Panc1 (cell line): ENCODE results near the gene PGBD2. TPM values are rescaled to one million over a fixed set of nuclear protein-coding genes. Genes with fewer than 3 reads are reported as not detected.

Experiments
- ATAC-seq: fragments of 200-7000 bp; cut with Tn5 transposase; 2 replicates; pipeline ENCODE4 v1.9.1; 2020; ENCODE audit warnings: mild to moderate bottlenecking, moderate library complexity
- BruUV-seq: library from RNA; stranded (reverse); fragments of 400-500 nt; replicated peaks from 2 replicates; lab custom pipeline; 2021; lab: Mats Ljungman, UMichigan
- CTCF ChIA-PET: fragments of 300-600 bp; sonication (Branson Sonifier 250); formaldehyde crosslinking; loops from one replicate; lab custom pipeline; 2022; ENCODE audit warnings: antibody characterized with exemption; lab: Charles Lee
- POLR2A ChIA-PET: fragments of 300-600 bp; sonication (Branson Sonifier 250); formaldehyde crosslinking; loops from one replicate; lab custom pipeline; 2022; ENCODE audit warnings: antibody characterized with exemption; lab: Charles Lee
- DNase-seq: peaks from one replicate; pipeline ENCODE4 v3.0.0-alpha.2; 2010; ENCODE audit warnings: low read depth, low spot score
- H3K27ac ChIP-seq: 2 replicates; pipeline ENCODE4 v1.5.1; 2011; ENCODE audit warnings: mild to moderate bottlenecking, low read length, inconsistent platforms
- H3K27me3 ChIP-seq: fragments of 200-500 bp; sonication (Bioruptor generic); 2 replicates; pipeline ENCODE4 v1.6.0; 2014; ENCODE audit warnings: low read length, inconsistent platforms; ENCODE audit not compliant: control insufficient read depth, insufficient read depth
- H3K36me3 ChIP-seq: fragments of 200-500 bp; sonication (Bioruptor generic); 2 replicates; pipeline ENCODE4 v1.5.1; 2014; ENCODE audit warnings: inconsistent platforms, mild to moderate bottlenecking, low read length, moderate library complexity; ENCODE audit not compliant: control insufficient read depth, insufficient read depth
- H3K4me1 ChIP-seq: 2 replicates; pipeline ENCODE4 v1.5.1; 2011; ENCODE audit warnings: inconsistent platforms, mild to moderate bottlenecking, low read length, moderate library complexity; ENCODE audit not compliant: control insufficient read depth, insufficient read depth
- H3K4me3 ChIP-seq, 2 experiments: 2 replicates each; pipeline ENCODE4 v1.5.1; 2011 to 2012; ENCODE audit warnings: low read depth in 2 of 2, low read length in 2 of 2, mild to moderate bottlenecking in 2 of 2, inconsistent platforms in 1 of 2, moderate library complexity in 1 of 2
- H3K9me3 ChIP-seq: fragments of 200-500 bp; sonication (Bioruptor generic); 2 replicates; pipeline ENCODE4 v1.5.1; 2014; ENCODE audit warnings: low read depth, mild to moderate bottlenecking, inconsistent platforms, low read length, moderate library complexity; ENCODE audit not compliant: control insufficient read depth, insufficient read depth
- CTCF ChIP-seq: fragments of 450-650 bp; IDR thresholded peaks from 2 replicates; pipeline ENCODE4 v1.5.1; 2017; ENCODE audit warnings: mild to moderate bottlenecking
- POLR2AphosphoS5 ChIP-seq: IDR thresholded peaks from 2 replicates; pipeline ENCODE4 v1.6.1; 2012; ENCODE audit warnings: mild to moderate bottlenecking, low read depth, low read length, moderate library complexity
- REST ChIP-seq, 2 experiments: IDR thresholded peaks; 2 replicates each; pipeline ENCODE4 v1.6.1; 2011 to 2012; ENCODE audit warnings: low read depth in 2 of 2, control low read depth in 1 of 2, low read length in 1 of 2, mild to moderate bottlenecking in 1 of 2, moderate library complexity in 1 of 2; ENCODE audit not compliant: insufficient read depth in 1 of 2
- SIN3A ChIP-seq: IDR thresholded peaks from 2 replicates; pipeline ENCODE4 v1.6.1; 2012; ENCODE audit warnings: low read depth, mild to moderate bottlenecking, low read length, moderate library complexity, borderline replicate concordance; ENCODE audit not compliant: insufficient read depth
- TCF7L2 ChIP-seq: IDR thresholded peaks from 2 replicates; pipeline ENCODE4 v1.6.1; 2011; ENCODE audit warnings: mild to moderate bottlenecking, low read depth, low read length, inconsistent platforms
- in situ Hi-C: cut with HindIII; loops from 2 replicates; pipeline ENCODE4 v1.10.0; 2016; ENCODE audit warnings: low sequenced_read_pairs, low pct_unique_long_range_greater_than_20kb
- intact Hi-C: fragments of 100-400 bp; cut with micrococcal nuclease; formaldehyde crosslinking; loops from one replicate; pipeline ENCODE4 v1.10.0; 2022; ENCODE audit not compliant: unreplicated experiment
- total RNA-seq: library from RNA; stranded (reverse); gene quantifications from one replicate; pipeline ENCODE4 v1.2.1, GENCODE V29; 2021; ENCODE audit not compliant: unreplicated experiment

PGBD2 gene
- total RNA-seq, 1 experiment from 2014 or later: 7.1 TPM

DNA sequence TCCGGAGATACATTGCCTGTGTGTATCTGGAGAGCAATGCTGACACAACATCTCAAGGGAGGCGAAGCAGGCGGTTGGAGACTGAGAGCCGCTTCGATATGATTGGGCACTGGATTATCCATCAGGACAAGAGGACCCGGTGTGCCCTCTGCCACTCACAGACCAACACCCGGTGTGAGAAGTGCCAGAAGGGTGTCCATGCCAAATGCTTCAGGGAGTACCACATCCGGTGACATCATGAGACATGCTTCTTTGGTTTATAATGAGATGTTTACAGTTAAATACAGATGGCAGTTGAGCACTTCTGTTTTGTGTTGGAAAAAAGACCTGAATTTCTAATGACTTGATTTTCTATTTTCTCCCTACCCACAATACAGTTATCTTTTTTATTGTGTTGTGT, 12.1 kb downstream of the PGBD2 start:
- intact Hi-C loops: no loop called here

GRCh38 chr1:248923352-248924338, 17.6 kb downstream of the PGBD2 start:
- Histone ChIP-seq H3K27ac (no peak overlapping the region), H3K4me3 (no peak overlapping the region), H3K9me3 (no peaks in the 10 kb centered on the region), H3K4me1 (no peaks in the 10 kb centered on the region), H3K36me3 (peaks cover 2% of the 10 kb centered on the region; the same call in 1 of the 2 replicates), H3K27me3 (no peaks in the 10 kb centered on the region)
- ATAC-seq (no peak), DNase-seq (no peak)
- intact Hi-C loops: no loop called here
- CTCF ChIA-PET: no interaction called here
- POLR2A ChIA-PET: no interaction called here
- in situ Hi-C loops: no loop called here
- TF ChIP-seq CTCF (no peak), TCF7L2 (no peak), REST (IDR thresholded peaks at IDR 0.05; ENCODE audit: insufficient read depth in 1 of 2, low read depth in 2 of 2, low read length in 1 of 2) (no peak), SIN3A (no peak), POLR2AphosphoS5 (no peak)
- BruUV-seq: no TSS peak

More for the DNA sequence above, 12.1 kb downstream of the PGBD2 start:
- H3K27ac ChIP-seq: no peak overlapping the region
- in situ Hi-C loops: no loop called here
- no peak overlapping the region for H3K4me3 ChIP-seq
- TF ChIP-seq POLR2AphosphoS5 (no peak), CTCF (no peak), SIN3A (no peak)
- ChIA-PET CTCF (no interaction called here), POLR2A (no interaction called here)
- ATAC-seq (no peak), DNase-seq (no peak)
- no peaks in the 10 kb centered on the region for H3K27me3 ChIP-seq
- BruUV-seq: no TSS peak
- no peaks in the 10 kb centered on the region for H3K4me1 ChIP-seq
- no peaks in the 10 kb centered on the region for H3K9me3 ChIP-seq
- H3K36me3 ChIP-seq: peaks cover 15% of the 10 kb centered on the region
